KOPT-K1 (cell line): ENCODE measurements around the gene DNAJB13.

ENCODE experiments used
- H3K27ac ChIP-seq: fragments of 200-600 bp; sonication (generic); 2 replicates; pipeline ENCODE4 v1.5.1; 2016; ENCODE audit warnings: antibody characterized with exemption, mild to moderate bottlenecking, low read depth, low read length; ENCODE audit not compliant: poor library complexity, severe bottlenecking
- H3K36me3 ChIP-seq: fragments of 200-600 bp; sonication (generic); 2 replicates; pipeline ENCODE4 v1.5.1; 2017; ENCODE audit warnings: antibody characterized with exemption, mild to moderate bottlenecking, low read length, moderate library complexity; ENCODE audit not compliant: insufficient read depth
- H3K9me3 ChIP-seq: fragments of 200-600 bp; sonication (generic); 2 replicates; pipeline ENCODE4 v1.5.1; 2017; ENCODE audit warnings: antibody characterized with exemption, low read length, mild to moderate bottlenecking; ENCODE audit not compliant: insufficient read depth, poor library complexity, severe bottlenecking

Gene DNAJB13

DNA sequence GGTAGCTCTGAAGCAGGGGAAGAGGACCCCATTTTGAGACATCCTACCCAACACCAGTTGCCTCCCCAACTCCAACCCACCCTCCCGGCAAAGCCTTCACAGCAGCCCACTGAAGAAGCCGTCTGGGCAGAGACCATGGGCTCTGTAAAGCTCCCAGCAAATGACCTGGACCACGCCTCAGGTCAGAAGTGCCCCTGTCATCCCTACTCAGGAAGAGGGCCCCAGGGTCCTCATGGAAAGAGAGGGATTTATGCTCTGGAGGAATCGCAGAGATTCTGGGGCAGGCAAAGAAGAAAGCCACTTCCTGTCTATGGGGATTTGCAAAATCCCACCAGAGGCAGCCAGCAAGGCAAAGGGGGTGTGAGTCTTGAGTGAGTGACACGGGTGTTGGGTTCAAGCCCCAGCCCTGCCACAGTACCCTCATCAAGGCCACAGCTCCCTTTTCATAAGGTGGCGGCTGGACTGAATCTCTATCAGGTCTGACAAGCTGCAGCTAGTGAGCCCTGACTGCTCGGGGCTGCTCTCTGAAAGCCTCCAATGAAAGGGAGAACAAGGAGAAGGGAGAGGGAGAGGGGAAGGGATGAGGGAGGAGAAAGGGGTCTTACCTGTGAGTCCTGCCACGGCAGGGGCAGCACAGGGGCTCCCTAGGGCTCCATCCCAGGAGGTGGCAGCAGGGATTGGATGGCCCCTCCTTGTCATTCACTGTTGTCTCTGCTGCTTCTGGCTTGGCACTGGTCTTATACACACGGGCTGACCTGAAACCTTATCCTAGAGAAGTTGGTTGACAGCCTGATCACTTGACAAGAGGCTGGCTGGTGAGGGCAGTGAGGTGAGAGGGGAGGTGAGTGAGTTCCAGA lies 57.8 kb downstream of the DNAJB13 start, which contains the start of gene UCP3:
Gene UCP3, minus strand, starts transcription at position 713 of the 857 bp plus-strand sequence. CDS start 2,043 bp downstream, outside the sequence.
- H3K27ac ChIP-seq: no peak within 1 kb of the TSS
- no peaks in the 10 kb centered on the region for H3K9me3 ChIP-seq

DNA sequence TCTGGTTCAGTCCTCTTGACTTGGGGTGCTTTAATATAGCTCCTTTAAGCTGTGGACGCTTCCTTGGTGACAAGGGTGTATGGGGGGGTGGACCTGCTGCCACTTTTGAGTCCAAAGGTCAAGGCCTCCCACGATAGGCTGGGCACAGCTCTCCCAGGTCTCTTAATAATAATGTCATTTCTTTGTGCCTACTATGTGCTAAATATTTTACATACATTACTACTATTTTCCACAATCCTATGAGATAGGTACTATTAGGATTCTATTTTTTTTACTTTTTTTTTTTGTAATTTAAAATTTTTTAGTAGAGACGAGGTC lies 58.4 kb downstream of the DNAJB13 start:
- no peak overlapping the region for H3K27ac ChIP-seq
- H3K36me3 ChIP-seq: peaks cover 20% of the 10 kb centered on the region; the same call in 1 of the 2 replicates
- no peaks in the 10 kb centered on the region for H3K9me3 ChIP-seq

More for the DNA sequence above, 57.8 kb downstream of the DNAJB13 start, which contains the start of gene UCP3:
- peaks cover 22% of the 10 kb centered on the region; the same call in 1 of the 2 replicates for H3K36me3 ChIP-seq

- peaks cover 20% of the 10 kb centered on the region; the same call in 1 of the 2 replicates for H3K36me3 ChIP-seq
- H3K9me3 ChIP-seq: no peaks in the 10 kb centered on the region
- no peak overlapping the region for H3K27ac ChIP-seq
Measured at GRCh38 chr11:74009675-74010305, 59.0 kb downstream of the DNAJB13 start.

DNA sequence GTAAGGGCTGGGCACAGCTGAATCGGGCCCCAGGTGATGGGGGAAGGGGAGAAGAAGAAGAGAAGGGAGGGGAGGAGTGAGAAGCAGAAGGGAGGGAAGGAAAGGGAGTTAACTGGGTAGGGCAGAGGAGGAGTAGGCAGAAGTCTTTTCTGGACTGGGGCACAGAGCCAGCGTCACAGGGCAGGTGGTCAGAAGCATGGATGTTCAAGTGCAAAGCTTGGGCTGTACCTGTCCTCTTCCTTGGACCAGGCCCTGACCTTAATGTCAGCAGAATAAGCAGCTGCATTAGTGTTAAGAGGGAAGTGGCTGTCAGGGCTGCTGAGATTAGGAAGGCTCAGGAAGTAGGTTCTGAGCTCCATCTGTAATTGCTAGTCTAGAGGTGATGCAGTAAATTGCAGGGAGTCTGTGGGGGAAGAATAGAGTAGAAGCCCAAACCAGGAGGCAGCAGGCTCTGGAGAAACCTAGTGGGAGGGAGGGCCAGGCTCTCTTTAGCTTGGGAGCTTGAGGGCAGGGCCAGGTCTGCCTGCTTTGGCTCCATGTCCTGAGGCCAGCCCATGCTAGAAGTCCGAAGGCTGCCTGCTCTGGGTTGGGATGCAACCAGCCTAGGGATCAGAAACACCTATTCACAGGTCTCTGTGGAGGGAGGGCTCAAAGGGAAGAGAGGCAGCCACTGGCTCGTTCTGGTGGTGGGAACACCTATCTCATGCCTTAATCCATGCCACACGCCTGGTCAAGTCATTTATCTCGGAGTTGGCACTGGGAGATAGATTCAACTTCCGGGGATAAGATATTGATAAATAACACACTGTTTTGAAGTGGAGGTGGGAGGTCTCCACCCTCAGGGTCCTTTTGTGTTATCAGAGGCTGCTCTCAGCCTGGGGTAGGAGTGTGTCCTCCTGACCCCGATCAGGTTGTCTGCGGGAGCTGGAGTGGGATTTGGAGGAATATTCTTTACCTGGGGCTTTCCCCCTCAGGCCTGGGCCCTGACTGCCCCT lies 59.8 kb downstream of the DNAJB13 start:
- Histone ChIP-seq H3K36me3 (peaks cover 20% of the 10 kb centered on the region; the same call in 1 of the 2 replicates), H3K9me3 (no peaks in the 10 kb centered on the region), H3K27ac (peak overlapping the region; percentile 4)

- peaks cover 28% of the 10 kb centered on the region for H3K36me3 ChIP-seq
- peak overlapping the region; percentile 4 for H3K27ac ChIP-seq
- no peaks in the 10 kb centered on the region for H3K9me3 ChIP-seq
Measured at GRCh38 chr11:74011360-74012073, 60.7 kb downstream of the DNAJB13 start.

- Histone ChIP-seq H3K36me3 (peaks cover 35% of the 10 kb centered on the region), H3K9me3 (no peaks in the 10 kb centered on the region), H3K27ac (peak overlapping the region; percentile 4)
Measured at GRCh38 chr11:74012074-74012809, 61.4 kb downstream of the DNAJB13 start.

- H3K27ac ChIP-seq: no peak overlapping the region
- H3K36me3 ChIP-seq: peaks cover 41% of the 10 kb centered on the region
- no peaks in the 10 kb centered on the region for H3K9me3 ChIP-seq
Measured at GRCh38 chr11:74013141-74013540, 62.3 kb downstream of the DNAJB13 start.

GRCh38 chr11:74014880-74015279 lies 64.1 kb downstream of the DNAJB13 start:
- H3K9me3 ChIP-seq: no peaks in the 10 kb centered on the region
- peaks cover 50% of the 10 kb centered on the region for H3K36me3 ChIP-seq
- H3K27ac ChIP-seq: peak overlapping the region; percentile 7

DNA sequence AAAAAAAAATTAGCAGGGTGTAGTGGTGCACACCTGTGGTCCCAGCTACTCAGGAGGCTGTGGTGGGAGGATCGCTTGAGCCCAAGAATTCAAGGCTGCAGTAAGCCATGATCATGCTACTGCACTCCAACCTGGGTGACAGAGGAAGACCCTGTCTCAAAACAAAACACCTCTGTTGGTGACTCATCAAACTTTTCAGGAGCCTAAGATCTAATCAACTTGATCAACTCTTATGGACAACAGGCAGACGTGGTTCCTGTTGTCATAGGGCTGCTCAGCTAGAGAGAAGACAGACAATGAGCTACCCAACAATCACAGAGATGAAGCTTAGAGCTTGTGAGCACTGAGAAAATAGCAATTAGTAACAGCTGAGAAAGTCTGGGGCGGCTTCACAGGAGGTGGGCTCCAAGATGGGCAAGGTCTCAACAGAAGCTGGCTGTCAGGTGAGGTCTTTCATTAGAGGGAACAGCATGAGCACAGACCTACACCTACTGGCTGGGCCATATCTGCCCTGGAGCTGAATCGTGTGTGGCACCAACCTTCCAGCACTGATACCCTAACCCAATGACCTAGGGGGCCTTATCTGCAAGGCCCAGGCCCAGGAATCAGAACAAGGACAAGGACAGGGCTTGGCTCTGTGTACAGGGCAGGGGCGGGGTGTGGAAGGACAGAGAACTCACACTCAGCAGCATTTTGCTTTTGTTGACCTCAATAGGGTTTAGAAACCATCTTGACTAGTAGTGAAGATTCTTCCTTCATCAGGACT lies 65.3 kb downstream of the DNAJB13 start:
- Histone ChIP-seq H3K36me3 (peaks cover 53% of the 10 kb centered on the region), H3K27ac (no peak overlapping the region)

DNA sequence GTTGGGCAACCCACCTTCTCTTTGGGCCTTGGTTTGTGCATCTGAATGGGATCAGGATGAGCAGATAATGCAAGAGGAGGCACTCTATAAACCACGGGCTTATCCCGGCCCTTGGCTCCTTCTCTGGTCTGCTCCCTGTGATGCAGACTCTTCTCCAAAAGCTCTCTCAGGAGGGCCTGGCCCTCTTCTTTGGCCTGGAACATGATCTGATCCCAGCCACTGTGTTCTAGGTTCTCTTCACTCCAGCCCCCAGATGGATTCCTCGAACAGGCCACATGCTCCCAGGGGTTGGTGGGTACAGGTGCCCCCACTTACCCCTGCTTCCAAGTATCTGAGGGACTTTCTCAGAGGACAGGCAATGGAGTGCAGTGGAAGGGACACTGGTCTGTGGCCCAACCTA lies 66.8 kb downstream of the DNAJB13 start:
- Histone ChIP-seq H3K36me3 (peaks cover 54% of the 10 kb centered on the region), H3K27ac (no peak overlapping the region), H3K9me3 (no peaks in the 10 kb centered on the region)

More for the DNA sequence above, 65.3 kb downstream of the DNAJB13 start:
- H3K9me3 ChIP-seq: no peaks in the 10 kb centered on the region

- Histone ChIP-seq H3K27ac (no peak overlapping the region), H3K36me3 (peaks cover 50% of the 10 kb centered on the region), H3K9me3 (no peaks in the 10 kb centered on the region)
Measured at GRCh38 chr11:74018331-74019005, 67.6 kb downstream of the DNAJB13 start.

GRCh38 chr11:74019104-74019738 lies 68.4 kb downstream of the DNAJB13 start:
- Histone ChIP-seq H3K36me3 (peaks cover 46% of the 10 kb centered on the region), H3K27ac (no peak overlapping the region), H3K9me3 (no peaks in the 10 kb centered on the region)
